Inflammatory macrophage treated with lipopolysaccharide for 1 hour (primary cell): Measurements from ENCODE around the gene NEIL1.
"Not testable (repeated sequence)": the region's sequence is repeated elsewhere in the genome, so short reads cannot be mapped to it uniquely, and the experiment has no call there.

Source experiments
- DNase-seq, 2 donors: peaks; one replicate each; pipeline ENCODE4 v3.0.0-alpha.2; 2020 to 2022

The NEIL1 gene

GRCh38 chr15:75335313-75335704, 11.5 kb upstream of the NEIL1 start:
- no peak for DNase-seq

- peak; percentile 82 to 88 for DNase-seq
These were observed 11.0 kb upstream of the NEIL1 start, which contains the start of gene COMMD4 for GRCh38 chr15:75335705-75336355. TSS of gene COMMD4 (plus strand) at chr15:75336063. CDS start at chr15:75336090, 27 bp downstream.

GRCh38 chr15:75338661-75339240, 8.1 kb upstream of the NEIL1 start:
- DNase-seq: no peak

GRCh38 chr15:75339531-75340240, 7.2 kb upstream of the NEIL1 start:
- no peak for DNase-seq

GRCh38 chr15:75342221-75342620, 4.6 kb upstream of the NEIL1 start:
- no peak for DNase-seq

GRCh38 chr15:75343953-75344352, 2.9 kb upstream of the NEIL1 start:
- DNase-seq: not testable (repeated sequence)

GRCh38 chr15:75347222-75348033, 589 bp downstream of the NEIL1 start:
- no peak for DNase-seq

GRCh38 chr15:75348034-75348561, 1.3 kb downstream of the NEIL1 start:
- DNase-seq: no peak

GRCh38 chr15:75348562-75349350, 1.9 kb downstream of the NEIL1 start:
- DNase-seq: no peak

- not testable (repeated sequence) for DNase-seq
These were observed 2.5 kb downstream of the NEIL1 start for GRCh38 chr15:75349351-75349669.

- no peak for DNase-seq
These were observed 3.2 kb downstream of the NEIL1 start for GRCh38 chr15:75349851-75350588.

GRCh38 chr15:75350601-75351361, 3.9 kb downstream of the NEIL1 start:
- no peak for DNase-seq

GRCh38 chr15:75352186-75353080, 5.6 kb downstream of the NEIL1 start:
- DNase-seq: no peak

GRCh38 chr15:75353604-75354003, 6.8 kb downstream of the NEIL1 start:
- no peak for DNase-seq

GRCh38 chr15:75354454-75354853, 7.6 kb downstream of the NEIL1 start:
- DNase-seq: no peak

- DNase-seq: no peak
These were observed 8.5 kb downstream of the NEIL1 start for GRCh38 chr15:75355369-75355768.

- no peak for DNase-seq
These were observed 9.2 kb downstream of the NEIL1 start for GRCh38 chr15:75356006-75356405.

GRCh38 chr15:75356517-75356916, 9.7 kb downstream of the NEIL1 start:
- no peak for DNase-seq

- no peak for DNase-seq
These were observed 11.3 kb downstream of the NEIL1 start for GRCh38 chr15:75357976-75358673.
